ENCODE data around the gene SCN4A.

DNA sequence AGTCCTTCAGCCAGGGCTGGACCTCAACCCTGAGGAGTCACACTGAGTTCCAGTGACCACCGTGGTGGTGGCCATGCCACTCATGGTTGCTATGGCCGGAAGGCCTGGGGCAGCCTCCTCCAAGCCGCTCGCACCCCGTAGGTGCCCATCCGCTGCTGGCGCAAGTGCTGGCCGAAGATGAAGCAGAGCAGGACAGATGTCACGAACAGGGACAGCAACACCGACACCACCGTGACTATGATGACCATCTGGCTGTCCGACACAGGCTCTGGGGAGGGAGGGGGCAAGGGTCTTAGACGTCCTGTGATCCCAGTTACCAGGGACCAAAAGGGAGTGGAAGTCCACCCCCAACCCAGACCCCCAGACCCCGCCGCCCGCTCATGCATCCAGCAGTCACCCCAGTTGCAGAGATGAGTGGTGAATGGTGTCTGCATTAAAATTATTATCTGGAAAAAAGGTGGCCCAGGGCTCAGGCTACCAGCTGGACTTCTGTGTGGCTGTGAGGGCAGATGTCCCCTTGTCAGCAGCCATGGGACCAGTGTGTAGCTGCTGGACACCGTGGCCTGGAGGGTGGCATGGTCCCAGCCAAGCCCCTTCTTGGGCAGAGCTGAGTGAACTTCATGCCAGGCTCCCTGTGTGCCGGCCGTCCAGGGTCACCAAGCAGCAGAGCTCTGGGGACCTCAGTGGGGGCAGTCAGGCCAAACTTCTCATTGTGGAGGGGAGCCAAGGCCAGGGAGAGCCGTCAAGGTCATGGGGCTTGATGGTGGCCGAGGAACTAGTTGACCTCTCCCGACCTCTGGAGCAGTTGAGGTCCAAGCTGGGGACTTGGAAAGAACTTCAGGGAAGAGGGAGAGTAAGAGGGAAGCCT lies 30.2 kb upstream of the SCN4A start:
- TF ChIP-seq, protein P1, sequence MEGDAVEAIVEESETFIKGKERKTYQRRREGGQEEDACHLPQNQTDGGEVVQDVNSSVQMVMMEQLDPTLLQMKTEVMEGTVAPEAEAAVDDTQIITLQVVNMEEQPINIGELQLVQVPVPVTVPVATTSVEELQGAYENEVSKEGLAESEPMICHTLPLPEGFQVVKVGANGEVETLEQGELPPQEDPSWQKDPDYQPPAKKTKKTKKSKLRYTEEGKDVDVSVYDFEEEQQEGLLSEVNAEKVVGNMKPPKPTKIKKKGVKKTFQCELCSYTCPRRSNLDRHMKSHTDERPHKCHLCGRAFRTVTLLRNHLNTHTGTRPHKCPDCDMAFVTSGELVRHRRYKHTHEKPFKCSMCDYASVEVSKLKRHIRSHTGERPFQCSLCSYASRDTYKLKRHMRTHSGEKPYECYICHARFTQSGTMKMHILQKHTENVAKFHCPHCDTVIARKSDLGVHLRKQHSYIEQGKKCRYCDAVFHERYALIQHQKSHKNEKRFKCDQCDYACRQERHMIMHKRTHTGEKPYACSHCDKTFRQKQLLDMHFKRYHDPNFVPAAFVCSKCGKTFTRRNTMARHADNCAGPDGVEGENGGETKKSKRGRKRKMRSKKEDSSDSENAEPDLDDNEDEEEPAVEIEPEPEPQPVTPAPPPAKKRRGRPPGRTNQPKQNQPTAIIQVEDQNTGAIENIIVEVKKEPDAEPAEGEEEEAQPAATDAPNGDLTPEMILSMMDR (IDR thresholded peaks at IDR 0.05; ENCODE audit: borderline replicate concordance, extremely low read depth, low read length, poor library complexity, severe bottlenecking): no peak
- no peak for TF ChIP-seq EZH2 (IDR thresholded peaks at IDR 0.05; ENCODE audit: borderline replicate concordance, low read depth, low read length, severe bottlenecking)

Measured in DND-41 (cell line).